ENCODE data around the gene MXI1.

DNA sequence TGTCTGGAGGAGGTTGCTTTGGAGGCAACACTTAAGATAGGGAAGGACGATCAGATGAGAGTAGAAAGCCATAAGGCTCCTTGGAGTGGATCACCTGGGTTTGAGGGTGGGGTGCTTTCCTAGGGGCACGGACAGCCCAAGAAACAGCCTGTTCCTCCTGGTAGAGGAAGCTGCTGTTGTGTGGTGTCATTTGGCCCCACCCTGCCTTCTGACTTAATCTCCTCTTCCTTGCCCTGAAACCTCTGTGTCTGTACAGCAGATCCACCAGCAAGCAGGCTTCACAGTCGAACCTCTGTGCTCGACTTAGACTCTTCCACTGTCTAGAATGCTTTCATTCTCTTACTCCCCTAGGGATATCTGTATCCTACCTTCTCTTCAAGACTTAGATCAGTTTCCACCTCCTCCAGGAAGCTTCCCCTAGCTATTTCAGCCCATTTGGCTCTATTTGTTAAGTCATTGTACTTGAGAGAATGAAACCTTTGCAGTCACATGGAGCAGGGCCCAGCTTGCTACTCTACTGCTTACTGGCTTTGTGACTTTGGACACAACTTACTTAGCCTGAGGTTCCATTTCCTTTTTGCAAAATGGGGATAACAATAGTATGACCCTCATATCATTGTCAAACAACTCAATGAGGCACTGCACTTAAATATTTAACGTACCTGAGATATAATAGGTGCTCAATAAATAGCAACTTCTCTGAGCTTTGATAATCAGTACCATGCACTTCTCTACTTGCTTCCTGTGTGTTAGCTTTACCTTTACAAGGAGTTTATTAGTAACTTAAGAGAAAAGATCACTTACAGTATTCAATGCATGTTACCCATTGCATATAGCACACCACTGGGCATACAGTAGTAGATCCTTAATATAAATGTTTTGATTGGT, 5.0 kb downstream of the MXI1 start:
- TF ChIP-seq, protein P1, sequence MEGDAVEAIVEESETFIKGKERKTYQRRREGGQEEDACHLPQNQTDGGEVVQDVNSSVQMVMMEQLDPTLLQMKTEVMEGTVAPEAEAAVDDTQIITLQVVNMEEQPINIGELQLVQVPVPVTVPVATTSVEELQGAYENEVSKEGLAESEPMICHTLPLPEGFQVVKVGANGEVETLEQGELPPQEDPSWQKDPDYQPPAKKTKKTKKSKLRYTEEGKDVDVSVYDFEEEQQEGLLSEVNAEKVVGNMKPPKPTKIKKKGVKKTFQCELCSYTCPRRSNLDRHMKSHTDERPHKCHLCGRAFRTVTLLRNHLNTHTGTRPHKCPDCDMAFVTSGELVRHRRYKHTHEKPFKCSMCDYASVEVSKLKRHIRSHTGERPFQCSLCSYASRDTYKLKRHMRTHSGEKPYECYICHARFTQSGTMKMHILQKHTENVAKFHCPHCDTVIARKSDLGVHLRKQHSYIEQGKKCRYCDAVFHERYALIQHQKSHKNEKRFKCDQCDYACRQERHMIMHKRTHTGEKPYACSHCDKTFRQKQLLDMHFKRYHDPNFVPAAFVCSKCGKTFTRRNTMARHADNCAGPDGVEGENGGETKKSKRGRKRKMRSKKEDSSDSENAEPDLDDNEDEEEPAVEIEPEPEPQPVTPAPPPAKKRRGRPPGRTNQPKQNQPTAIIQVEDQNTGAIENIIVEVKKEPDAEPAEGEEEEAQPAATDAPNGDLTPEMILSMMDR (IDR thresholded peaks at IDR 0.05), result no peak
- peak in 1 of 2 donors; percentile 34 for TF ChIP-seq POLR2A (IDR thresholded peaks at IDR 0.05)
- TF ChIP-seq POLR2AphosphoS5 (IDR thresholded peaks at IDR 0.05; ENCODE audit: insufficient read depth in 1 of 2, low read depth in 1 of 2), result peak in 1 of 2 donors; percentile 27
